CD14-positive monocyte (primary cell): ENCODE results near the gene DNAH10. TPM values are rescaled to one million over a fixed set of nuclear protein-coding genes. Genes with fewer than 3 reads are reported as not detected.

Experiments
- DNase-seq, 3 donors: peaks; one replicate each; pipeline ENCODE4 v3.0.0-alpha.2; 2011 to 2022
- H2AFZ ChIP-seq: 2 replicates; pipeline ENCODE4 v1.6.0; 2012; ENCODE audit warnings: mild to moderate bottlenecking, low read depth, low read length, inconsistent platforms; ENCODE audit not compliant: insufficient read depth, poor library complexity, severe bottlenecking
- H3K27ac ChIP-seq, 2 donors: 1 replicate in 1 of 2; 2 replicates in 1 of 2; pipeline ENCODE4 v1.5.1; 2012 to 2013; ENCODE audit warnings: low read length in 2 of 2, control low read depth in 1 of 2, inconsistent platforms in 1 of 2, low read depth in 1 of 2, mild to moderate bottlenecking in 1 of 2
- H3K27me3 ChIP-seq, 2 donors: one replicate each; pipeline versions ENCODE4 v1.6.0 to v1.6.1; 2011 to 2013; ENCODE audit warnings: low read length in 2 of 2; ENCODE audit not compliant: control insufficient read depth in 2 of 2, insufficient read depth in 2 of 2
- H3K36me3 ChIP-seq, 2 donors: replicated peaks in 1 of 2; 1 replicate in 1 of 2; 2 replicates in 1 of 2; pipeline versions ENCODE4 v1.5.1 to v1.6.1; 2012 to 2013; ENCODE audit warnings: low read length in 2 of 2, control low read depth in 1 of 2, inconsistent platforms in 1 of 2, mild to moderate bottlenecking in 1 of 2; ENCODE audit not compliant: insufficient read depth in 2 of 2, control insufficient read depth in 1 of 2
- H3K4me1 ChIP-seq, 2 donors: 1 replicate in 1 of 2; 2 replicates in 1 of 2; pipeline versions ENCODE4 v1.5.1 to v1.6.1; 2012 to 2013; ENCODE audit warnings: low read length in 2 of 2, control low read depth in 1 of 2, inconsistent platforms in 1 of 2, mild to moderate bottlenecking in 1 of 2, moderate library complexity in 1 of 2; ENCODE audit not compliant: insufficient read depth in 2 of 2, control insufficient read depth in 1 of 2
- H3K4me2 ChIP-seq: replicated peaks from 2 replicates; pipeline ENCODE3; 2012; ENCODE audit warnings: low read length, moderate library complexity, mild to moderate bottlenecking; ENCODE audit not compliant: poor library complexity, severe bottlenecking; ENCODE audit errors: extremely low read depth
- H3K4me3 ChIP-seq, 3 experiments: fragments of 200-600 bp in 1 of 3; sonication (generic) in 1 of 3; replicated peaks in 1 of 3; 1 replicate in 2 of 3; 2 replicates in 1 of 3; pipeline ENCODE4 v1.5.1; 2011 to 2013; ENCODE audit warnings: low read length in 3 of 3, mild to moderate bottlenecking in 3 of 3, control low read depth in 2 of 3, low read depth in 2 of 3, inconsistent platforms in 1 of 3, moderate library complexity in 1 of 3
- H3K79me2 ChIP-seq: 2 replicates; pipeline ENCODE4 v1.6.0; 2012; ENCODE audit warnings: mild to moderate bottlenecking, control low read depth, inconsistent platforms, low read length, moderate library complexity; ENCODE audit not compliant: insufficient read depth
- H3K9ac ChIP-seq: 2 replicates; pipeline ENCODE4 v1.6.0; 2017; ENCODE audit warnings: low read length, mild to moderate bottlenecking; ENCODE audit not compliant: insufficient read depth, poor library complexity, severe bottlenecking
- H3K9me3 ChIP-seq, 2 donors: replicated peaks in 1 of 2; 1 replicate in 1 of 2; 2 replicates in 1 of 2; pipeline versions ENCODE4 v1.5.1 to v1.6.1; 2012 to 2013; ENCODE audit warnings: low read length in 2 of 2, control low read depth in 1 of 2; ENCODE audit not compliant: control insufficient read depth in 1 of 2, insufficient read depth in 1 of 2
- H4K20me1 ChIP-seq: 2 replicates; pipeline ENCODE4 v1.6.0; 2012; ENCODE audit warnings: mild to moderate bottlenecking, low read length, control low read depth, moderate library complexity; ENCODE audit not compliant: insufficient read depth
- H3K27ac Mint-ChIP-seq, 7 donors: one replicate each; pipeline ENCODE4 v1.8.0; 2020; ENCODE audit warnings: mild to moderate bottlenecking in 7 of 7, mixed read lengths in 7 of 7, moderate library complexity in 6 of 7, inconsistent platforms in 2 of 7
- H3K27me3 Mint-ChIP-seq, 3 donors: one replicate each; pipeline ENCODE4 v1.8.0; 2021 to 2022; ENCODE audit warnings: low read depth in 3 of 3, mild to moderate bottlenecking in 3 of 3, mixed read lengths in 3 of 3, moderate library complexity in 3 of 3, inconsistent platforms in 1 of 3
- H3K36me3 Mint-ChIP-seq, 2 donors: one replicate each; pipeline ENCODE4 v1.8.0; 2020; ENCODE audit warnings: mixed read lengths in 2 of 2, inconsistent platforms in 1 of 2, mild to moderate bottlenecking in 1 of 2
- H3K4me1 Mint-ChIP-seq: one replicate; pipeline ENCODE4 v1.8.0; 2020; ENCODE audit warnings: mild to moderate bottlenecking, mixed read lengths
- H3K4me3 Mint-ChIP-seq, 2 donors: one replicate each; pipeline ENCODE4 v1.8.0; 2020; ENCODE audit warnings: mild to moderate bottlenecking in 2 of 2, mixed read lengths in 2 of 2, moderate library complexity in 1 of 2
- H3K9me3 Mint-ChIP-seq, 7 donors: one replicate each; pipeline ENCODE4 v1.8.0; 2020 to 2022; ENCODE audit warnings: mixed read lengths in 7 of 7, mild to moderate bottlenecking in 6 of 7, moderate library complexity in 6 of 7, inconsistent platforms in 2 of 7
- WGBS: methylation state at CpG from one replicate; pipeline ENCODE4 v1.1.5; 2013; ENCODE audit warnings: missing lambda C conversion rate; ENCODE audit not compliant: insufficient coverage; 5-methylcytosine and 5-hydroxymethylcytosine counted together
- intact Hi-C, 2 donors: fragments of 100-400 bp; cut with micrococcal nuclease; formaldehyde crosslinking; loops; one replicate each; pipeline versions ENCODE4 v1.15.0 to v1.15.1; 2023
- polyA plus RNA-seq, 3 donors: library from polyadenylated mRNA; depleted of rRNA in 1 of 3; unstranded in 2 of 3; stranded (reverse) in 1 of 3; fragments of 300-500 nt in 2 of 3; fragments of >200 nt in 1 of 3; fragmentation: Illumina TruSeq in 2 of 3; gene quantifications; 1 replicate in 2 of 3; 2 replicates in 1 of 3; pipeline ENCODE4 v1.2.3, GENCODE V29; 2012 to 2021
- TF ChIP-seq, protein P1 (sequence below): fragments of 200-600 bp; IDR thresholded peaks from one replicate; pipeline ENCODE4 v1.8.0; 2022; ENCODE audit warnings: antibody characterized with exemption, mild to moderate bottlenecking

Gene DNAH10
- polyA plus RNA-seq, 3 donors: not detected

DNA sequence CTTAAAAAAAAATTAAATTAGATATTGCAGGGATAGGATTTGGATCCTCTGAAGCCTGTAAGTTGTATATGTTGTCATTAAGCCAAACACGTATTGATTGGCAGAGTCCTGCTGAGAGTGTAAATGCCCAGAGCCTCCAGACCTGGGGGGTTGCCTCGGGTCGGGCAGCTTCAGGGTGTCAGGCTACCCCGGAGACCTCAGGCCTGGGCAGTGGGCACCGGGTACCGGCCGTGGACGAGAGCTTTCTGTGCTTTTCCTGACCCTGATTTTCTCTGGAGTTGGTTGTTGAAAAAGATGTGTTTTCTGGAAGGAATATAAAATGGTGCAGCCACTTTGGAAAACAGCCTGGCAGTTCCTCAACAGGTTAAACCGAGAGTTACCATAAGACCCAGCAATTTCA, 96.1 kb downstream of the DNAH10 start:
- Mint-ChIP-seq H3K9me3 (peaks cover 0 to 1% (median 0%) of the 10 kb centered on the region in 7 donors), H3K27me3 (peaks cover 0 to 3% (median 2%) of the 10 kb centered on the region in 3 donors), H3K4me3 (no peak overlapping the region), H3K36me3 (no peaks in the 10 kb centered on the region), H3K4me1 (no peaks in the 10 kb centered on the region), H3K27ac (no peak overlapping the region)
- H3K27me3 ChIP-seq: no peaks in the 10 kb centered on the region
- no peak overlapping the region for H3K27ac ChIP-seq
- no peak overlapping the region for H3K4me2 ChIP-seq
- H3K79me2 ChIP-seq: no peaks in the 10 kb centered on the region
- H3K9me3 ChIP-seq: no peaks in the 10 kb centered on the region
- no peaks in the 10 kb centered on the region for H3K36me3 ChIP-seq
- no peaks in the 10 kb centered on the region for H4K20me1 ChIP-seq
- DNase-seq: no peak
- no peak overlapping the region for H3K4me3 ChIP-seq
- intact Hi-C loops: no loop called here
- no peak overlapping the region for H3K9ac ChIP-seq
- WGBS: 95% methylated on average over 9 of the region's 9 CpGs
- TF ChIP-seq, protein P1, sequence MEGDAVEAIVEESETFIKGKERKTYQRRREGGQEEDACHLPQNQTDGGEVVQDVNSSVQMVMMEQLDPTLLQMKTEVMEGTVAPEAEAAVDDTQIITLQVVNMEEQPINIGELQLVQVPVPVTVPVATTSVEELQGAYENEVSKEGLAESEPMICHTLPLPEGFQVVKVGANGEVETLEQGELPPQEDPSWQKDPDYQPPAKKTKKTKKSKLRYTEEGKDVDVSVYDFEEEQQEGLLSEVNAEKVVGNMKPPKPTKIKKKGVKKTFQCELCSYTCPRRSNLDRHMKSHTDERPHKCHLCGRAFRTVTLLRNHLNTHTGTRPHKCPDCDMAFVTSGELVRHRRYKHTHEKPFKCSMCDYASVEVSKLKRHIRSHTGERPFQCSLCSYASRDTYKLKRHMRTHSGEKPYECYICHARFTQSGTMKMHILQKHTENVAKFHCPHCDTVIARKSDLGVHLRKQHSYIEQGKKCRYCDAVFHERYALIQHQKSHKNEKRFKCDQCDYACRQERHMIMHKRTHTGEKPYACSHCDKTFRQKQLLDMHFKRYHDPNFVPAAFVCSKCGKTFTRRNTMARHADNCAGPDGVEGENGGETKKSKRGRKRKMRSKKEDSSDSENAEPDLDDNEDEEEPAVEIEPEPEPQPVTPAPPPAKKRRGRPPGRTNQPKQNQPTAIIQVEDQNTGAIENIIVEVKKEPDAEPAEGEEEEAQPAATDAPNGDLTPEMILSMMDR: no peak
- no peak overlapping the region for H2AFZ ChIP-seq
- H3K4me1 ChIP-seq: no peaks in the 10 kb centered on the region

DNA sequence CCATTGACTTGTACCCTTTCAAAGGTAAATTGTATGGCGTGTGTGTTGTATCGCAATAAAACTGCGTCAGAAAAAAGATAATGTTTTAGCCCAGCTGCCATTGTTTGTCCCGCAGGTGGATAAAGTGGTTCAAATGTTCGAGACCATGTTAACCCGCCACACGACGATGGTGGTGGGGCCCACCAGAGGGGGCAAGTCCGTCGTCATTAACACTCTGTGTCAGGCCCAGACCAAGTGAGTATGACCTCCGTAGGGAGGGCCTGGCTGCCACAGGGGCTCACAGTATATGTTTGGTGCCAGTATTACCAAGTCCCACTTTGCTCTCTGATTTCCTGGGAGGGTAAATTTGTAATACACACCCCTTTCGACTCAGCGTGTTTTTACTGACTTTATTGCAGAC, 96.9 kb downstream of the DNAH10 start:
- Mint-ChIP-seq H3K36me3 (no peaks in the 10 kb centered on the region), H3K27ac (no peak overlapping the region), H3K4me3 (no peak overlapping the region), H3K9me3 (peaks cover 0 to 1% (median 0%) of the 10 kb centered on the region in 7 donors), H3K27me3 (peaks cover 0 to 2% (median 0%) of the 10 kb centered on the region in 3 donors), H3K4me1 (no peaks in the 10 kb centered on the region)
- Histone ChIP-seq H3K4me2 (no peak overlapping the region), H3K9me3 (no peaks in the 10 kb centered on the region), H3K79me2 (no peaks in the 10 kb centered on the region), H4K20me1 (no peaks in the 10 kb centered on the region), H3K4me1 (no peaks in the 10 kb centered on the region), H3K36me3 (no peaks in the 10 kb centered on the region), H2AFZ (no peak overlapping the region), H3K4me3 (no peak overlapping the region), H3K27ac (no peak overlapping the region), H3K27me3 (no peaks in the 10 kb centered on the region), H3K9ac (no peak overlapping the region)
- intact Hi-C loops: no loop called here
- 96% methylated on average over 11 of the region's 13 CpGs for WGBS
- DNase-seq: no peak
- TF ChIP-seq, protein P1: no peak
